Osteoblast (primary cell): ENCODE measurements around the gene PARD3B. TPM values are rescaled to one million over a fixed set of nuclear protein-coding genes. Genes with fewer than 3 reads are reported as not detected.
A peak's percentile ranks its signal among the peaks of the same experiment; 100 is the strongest.

Experiments used
- DNase-seq: peaks from one replicate; pipeline ENCODE4 v3.0.0; 2011; ENCODE audit warnings: low spot score, mixed read lengths; ENCODE audit not compliant: insufficient read length; ENCODE audit errors: missing footprints
- H2AFZ ChIP-seq: 2 replicates; pipeline ENCODE4 v1.6.0; 2011; ENCODE audit warnings: mild to moderate bottlenecking, low read length
- H3K27ac ChIP-seq: 2 replicates; pipeline ENCODE4 v1.5.1; 2011; ENCODE audit warnings: mild to moderate bottlenecking, low read depth, low read length, moderate library complexity
- H3K27me3 ChIP-seq: 2 replicates; pipeline ENCODE4 v1.6.0; 2012; ENCODE audit warnings: mild to moderate bottlenecking, control low read depth, inconsistent platforms, low read length, moderate library complexity; ENCODE audit not compliant: insufficient read depth
- H3K36me3 ChIP-seq: 2 replicates; pipeline ENCODE4 v1.5.1; 2011; ENCODE audit warnings: mild to moderate bottlenecking, low read length, control low read depth, moderate library complexity; ENCODE audit not compliant: insufficient read depth
- H3K4me1 ChIP-seq: 2 replicates; pipeline ENCODE4 v1.5.1; 2011; ENCODE audit warnings: mild to moderate bottlenecking, low read length, control low read depth, moderate library complexity; ENCODE audit not compliant: insufficient read depth
- H3K4me2 ChIP-seq: 2 replicates; pipeline ENCODE4 v1.6.0; 2011; ENCODE audit warnings: mild to moderate bottlenecking, low read length; ENCODE audit not compliant: insufficient read depth
- H3K4me3 ChIP-seq: fragments of 200-600 bp; sonication (generic); 3 replicates; pipeline ENCODE4 v1.5.1; 2012; ENCODE audit warnings: mild to moderate bottlenecking, low read length, inconsistent platforms; ENCODE audit not compliant: insufficient read depth
- H3K79me2 ChIP-seq: 2 replicates; pipeline ENCODE4 v1.6.0; 2012; ENCODE audit warnings: mild to moderate bottlenecking, low read length, control low read depth, inconsistent platforms; ENCODE audit not compliant: insufficient read depth
- H3K9me3 ChIP-seq: 2 replicates; pipeline ENCODE4 v1.5.1; 2011; ENCODE audit warnings: low read depth, low read length, control low read depth
- H4K20me1 ChIP-seq: 2 replicates; pipeline ENCODE4 v1.6.0; 2012; ENCODE audit warnings: mild to moderate bottlenecking, low read length, control low read depth; ENCODE audit not compliant: insufficient read depth
- total RNA-seq: library from RNA; depleted of rRNA; stranded (reverse); fragments of >200 nt; gene quantifications from 2 replicates; pipeline ENCODE4 v1.2.3, GENCODE V29; 2012
- TF ChIP-seq, protein P1 (sequence below): IDR thresholded peaks from 2 replicates; pipeline ENCODE4 v1.5.1; 2011; ENCODE audit warnings: mild to moderate bottlenecking, low read depth, low read length, moderate library complexity; ENCODE audit errors: extremely low read depth

PARD3B gene
- total RNA-seq, 1 donor: 22.4 TPM

DNA sequence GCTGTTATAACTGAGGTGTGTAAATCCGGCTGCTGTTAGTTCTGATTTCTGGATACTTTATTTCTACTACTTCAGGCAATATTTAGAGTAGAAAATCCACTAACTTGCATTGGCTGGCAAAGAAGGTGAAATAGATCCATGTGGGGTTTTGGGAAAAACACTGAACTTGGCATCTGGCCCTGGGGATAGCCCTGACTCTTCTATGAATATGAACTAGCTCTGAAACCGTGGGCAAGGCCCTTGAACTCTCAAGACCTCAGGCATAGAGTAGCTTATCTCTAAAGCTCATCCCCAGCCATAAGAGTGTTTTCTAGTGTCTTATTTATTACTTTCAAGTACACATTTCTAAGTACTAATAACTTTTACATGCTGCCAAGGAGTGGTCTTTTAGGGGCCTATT lies 25.8 kb downstream of the PARD3B start:
- DNase-seq: no peak
- H3K27me3 ChIP-seq: no peaks in the 10 kb centered on the region
- H3K27ac ChIP-seq: no peak overlapping the region
- H3K4me3 ChIP-seq: no peak overlapping the region
- no peaks in the 10 kb centered on the region for H3K36me3 ChIP-seq
- no peak overlapping the region for H2AFZ ChIP-seq
- H4K20me1 ChIP-seq: peaks cover 14% of the 10 kb centered on the region
- H3K79me2 ChIP-seq: peaks cover 20% of the 10 kb centered on the region
- no peaks in the 10 kb centered on the region for H3K4me1 ChIP-seq
- H3K9me3 ChIP-seq: no peaks in the 10 kb centered on the region
- TF ChIP-seq, protein P1, sequence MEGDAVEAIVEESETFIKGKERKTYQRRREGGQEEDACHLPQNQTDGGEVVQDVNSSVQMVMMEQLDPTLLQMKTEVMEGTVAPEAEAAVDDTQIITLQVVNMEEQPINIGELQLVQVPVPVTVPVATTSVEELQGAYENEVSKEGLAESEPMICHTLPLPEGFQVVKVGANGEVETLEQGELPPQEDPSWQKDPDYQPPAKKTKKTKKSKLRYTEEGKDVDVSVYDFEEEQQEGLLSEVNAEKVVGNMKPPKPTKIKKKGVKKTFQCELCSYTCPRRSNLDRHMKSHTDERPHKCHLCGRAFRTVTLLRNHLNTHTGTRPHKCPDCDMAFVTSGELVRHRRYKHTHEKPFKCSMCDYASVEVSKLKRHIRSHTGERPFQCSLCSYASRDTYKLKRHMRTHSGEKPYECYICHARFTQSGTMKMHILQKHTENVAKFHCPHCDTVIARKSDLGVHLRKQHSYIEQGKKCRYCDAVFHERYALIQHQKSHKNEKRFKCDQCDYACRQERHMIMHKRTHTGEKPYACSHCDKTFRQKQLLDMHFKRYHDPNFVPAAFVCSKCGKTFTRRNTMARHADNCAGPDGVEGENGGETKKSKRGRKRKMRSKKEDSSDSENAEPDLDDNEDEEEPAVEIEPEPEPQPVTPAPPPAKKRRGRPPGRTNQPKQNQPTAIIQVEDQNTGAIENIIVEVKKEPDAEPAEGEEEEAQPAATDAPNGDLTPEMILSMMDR: no peak
- no peak overlapping the region for H3K4me2 ChIP-seq

DNA sequence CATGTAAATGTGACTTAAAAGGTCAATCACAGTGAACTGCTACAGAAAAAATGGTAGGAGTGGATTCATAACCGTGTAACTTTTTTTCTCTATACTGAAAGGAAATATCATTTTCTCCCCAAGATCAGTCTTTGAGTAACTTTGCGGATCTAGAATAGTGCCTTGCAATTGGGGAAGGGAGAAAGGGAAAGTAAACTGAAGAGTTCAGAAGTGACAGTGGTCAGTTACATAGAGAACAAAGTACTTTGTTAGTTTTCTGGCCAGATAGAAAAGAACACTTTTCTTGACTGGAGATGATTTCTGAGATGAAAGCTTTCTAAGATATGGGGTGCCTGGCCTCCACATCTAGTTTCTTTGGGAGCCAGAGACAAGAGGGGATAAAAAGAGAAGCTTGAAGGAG lies 26.6 kb downstream of the PARD3B start:
- Histone ChIP-seq H3K27me3 (no peaks in the 10 kb centered on the region), H4K20me1 (peaks cover 14% of the 10 kb centered on the region), H3K27ac (no peak overlapping the region), H3K79me2 (peaks cover 22% of the 10 kb centered on the region), H3K4me3 (no peak overlapping the region), H2AFZ (no peak overlapping the region), H3K4me2 (no peak overlapping the region), H3K4me1 (no peaks in the 10 kb centered on the region), H3K36me3 (no peaks in the 10 kb centered on the region), H3K9me3 (no peaks in the 10 kb centered on the region)
- TF ChIP-seq, protein P1: no peak
- DNase-seq: no peak

DNA sequence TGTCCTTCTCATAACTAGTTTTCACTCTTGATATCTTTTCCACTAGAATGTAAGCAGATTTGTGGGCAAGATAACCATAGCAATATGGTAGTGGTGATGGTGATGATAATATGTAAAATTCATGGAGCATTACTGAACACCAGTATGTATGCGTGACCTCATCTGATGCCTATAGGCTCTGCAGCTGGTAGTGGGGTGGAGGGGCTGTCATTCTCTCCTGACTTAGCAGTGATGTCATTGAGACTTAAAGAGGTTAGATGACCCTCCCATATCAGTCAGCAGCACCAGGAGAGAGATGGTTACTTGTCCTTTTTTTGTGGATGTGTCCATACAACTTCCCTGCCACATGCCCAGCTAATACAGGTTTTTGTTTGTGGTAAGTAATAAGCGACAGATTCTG lies 27.9 kb downstream of the PARD3B start:
- peaks cover 14% of the 10 kb centered on the region for H4K20me1 ChIP-seq
- no peak overlapping the region for H2AFZ ChIP-seq
- H3K4me2 ChIP-seq: no peak overlapping the region
- H3K79me2 ChIP-seq: peaks cover 20% of the 10 kb centered on the region
- DNase-seq: no peak
- no peaks in the 10 kb centered on the region for H3K9me3 ChIP-seq
- no peak overlapping the region for H3K27ac ChIP-seq
- H3K27me3 ChIP-seq: no peaks in the 10 kb centered on the region
- no peaks in the 10 kb centered on the region for H3K36me3 ChIP-seq
- TF ChIP-seq, protein P1: no peak
- no peaks in the 10 kb centered on the region for H3K4me1 ChIP-seq
- no peak overlapping the region for H3K4me3 ChIP-seq

DNA sequence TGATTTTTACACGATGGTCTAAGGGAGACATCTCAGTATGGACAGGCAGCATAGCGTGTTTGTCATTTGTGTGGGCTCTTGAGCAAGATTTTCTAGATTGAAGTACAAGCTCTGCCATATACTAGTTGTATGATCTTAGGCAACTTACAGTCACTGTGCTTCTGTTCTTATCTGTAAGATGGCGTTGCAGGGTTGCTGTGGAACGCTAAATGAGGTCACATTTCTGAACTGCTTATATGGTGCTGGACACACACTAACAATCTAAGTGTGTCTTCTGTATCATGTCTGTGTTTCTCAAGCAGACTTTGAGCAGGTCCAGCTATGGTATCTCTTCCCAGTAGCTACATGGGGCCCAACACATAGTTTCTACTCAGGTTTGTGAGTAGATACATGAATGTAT lies 29.2 kb downstream of the PARD3B start:
- Histone ChIP-seq H3K9me3 (no peaks in the 10 kb centered on the region), H4K20me1 (peaks cover 14% of the 10 kb centered on the region), H3K4me3 (no peak overlapping the region), H3K4me2 (no peak overlapping the region), H3K79me2 (peaks cover 24% of the 10 kb centered on the region), H2AFZ (no peak overlapping the region), H3K27ac (no peak overlapping the region), H3K36me3 (no peaks in the 10 kb centered on the region), H3K4me1 (no peaks in the 10 kb centered on the region), H3K27me3 (no peaks in the 10 kb centered on the region)
- TF ChIP-seq, protein P1: no peak
- peak; percentile 62 for DNase-seq
